OCI-LY1 (cell line): ENCODE measurements around the gene ZNF282.
A peak's percentile ranks its signal among the peaks of the same experiment; 100 is the strongest.

Source experiments
- H2AFZ ChIP-seq: fragments of 200-600 bp; sonication (generic), shearing (Covaris generic); 2 replicates; pipeline ENCODE4 v1.6.0; 2014; ENCODE audit warnings: antibody characterized with exemption, mild to moderate bottlenecking, low read length
- H3F3A ChIP-seq: fragments of 200-600 bp; sonication (generic), shearing (Covaris generic); 2 replicates; pipeline ENCODE4 v1.6.0; 2014; ENCODE audit warnings: mild to moderate bottlenecking, antibody characterized with exemption, low read length, moderate library complexity; ENCODE audit not compliant: insufficient read depth
- H3K27ac ChIP-seq: fragments of 200-600 bp; sonication (generic); 2 replicates; pipeline ENCODE4 v1.5.1; 2014; ENCODE audit warnings: low read length, mixed run types, mild to moderate bottlenecking, low read depth; ENCODE audit not compliant: poor library complexity, severe bottlenecking
- H3K27me3 ChIP-seq: fragments of 200-600 bp; sonication (generic); 2 replicates; pipeline ENCODE4 v1.6.0; 2014; ENCODE audit warnings: antibody characterized with exemption, mild to moderate bottlenecking, low read length, moderate library complexity; ENCODE audit not compliant: insufficient read depth
- H3K36me3 ChIP-seq: fragments of 200-600 bp; sonication (generic); 2 replicates; pipeline ENCODE4 v1.6.1; 2014; ENCODE audit warnings: mild to moderate bottlenecking, antibody characterized with exemption, low read length, moderate library complexity, mixed read lengths; ENCODE audit not compliant: insufficient read depth
- H3K4me1 ChIP-seq: fragments of 200-600 bp; sonication (generic); 2 replicates; pipeline ENCODE4 v1.5.1; 2014; ENCODE audit warnings: mild to moderate bottlenecking, low read length, moderate library complexity; ENCODE audit not compliant: insufficient read depth, severe bottlenecking
- H3K4me2 ChIP-seq: fragments of 200-600 bp; sonication (generic), shearing (Covaris generic); 2 replicates; pipeline ENCODE4 v1.6.1; 2014; ENCODE audit warnings: low read length
- H3K4me3 ChIP-seq: fragments of 200-600 bp; sonication (generic); 2 replicates; pipeline ENCODE4 v1.5.1; 2014; ENCODE audit warnings: low read length, low read depth, mild to moderate bottlenecking, mixed read lengths; ENCODE audit not compliant: poor library complexity, severe bottlenecking
- H3K79me2 ChIP-seq: fragments of 200-600 bp; shearing (Covaris generic); 2 replicates; pipeline ENCODE4 v1.6.1; 2016; ENCODE audit warnings: mixed run types, low read length, mixed read lengths; ENCODE audit not compliant: insufficient read depth
- H3K9ac ChIP-seq: fragments of 200-600 bp; sonication (generic), shearing (Covaris generic); 2 replicates; pipeline ENCODE4 v1.6.1; 2014; ENCODE audit warnings: mild to moderate bottlenecking, low read length, mixed read lengths
- H3K9me2 ChIP-seq: fragments of 200-600 bp; sonication (generic), shearing (Covaris generic); 2 replicates; pipeline ENCODE4 v1.6.1; 2014; ENCODE audit warnings: low read depth, mild to moderate bottlenecking, low read length, mixed read lengths
- H3K9me3 ChIP-seq: fragments of 200-600 bp; shearing (Covaris generic); 2 replicates; pipeline ENCODE4 v1.6.1; 2014; ENCODE audit warnings: low read length, mixed read lengths
- H4K20me1 ChIP-seq: fragments of 200-600 bp; sonication (generic), shearing (Covaris generic); 2 replicates; pipeline ENCODE4 v1.6.0; 2016; ENCODE audit warnings: mild to moderate bottlenecking, low read length; ENCODE audit not compliant: insufficient read depth
- CTCF ChIP-seq: fragments of 200-600 bp; sonication (generic), shearing (Covaris generic); IDR thresholded peaks from 2 replicates; pipeline ENCODE4 v1.5.1; 2017; ENCODE audit warnings: mild to moderate bottlenecking, antibody characterized with exemption, low read length, moderate library complexity, mixed read lengths
- EZH2 ChIP-seq: fragments of 200-600 bp; sonication (generic), shearing (Covaris generic); IDR thresholded peaks from 2 replicates; pipeline ENCODE4 v1.8.0; 2017; ENCODE audit warnings: borderline replicate concordance, mixed run types, mild to moderate bottlenecking, antibody characterized with exemption, low read length, moderate library complexity, mixed read lengths

ZNF282 gene

GRCh38 chr7:149196151-149196704 lies 882 bp downstream of the ZNF282 start:
- H3K4me3 ChIP-seq = peak overlapping the region; percentile 73
- TF ChIP-seq CTCF = no peak
- no peak for TF ChIP-seq EZH2
- H3K27me3 ChIP-seq = 0 out of 2 replicates have a peak, but pooled peaks cover 4% of the 10 kb centered on the region
- H3F3A ChIP-seq = no peaks in the 10 kb centered on the region
- peak overlapping the region; percentile 66 for H3K9ac ChIP-seq
- H3K9me2 ChIP-seq = no peaks in the 10 kb centered on the region
- H3K4me1 ChIP-seq = peaks cover 16% of the 10 kb centered on the region
- peaks cover 28% of the 10 kb centered on the region for H3K36me3 ChIP-seq
- H3K9me3 ChIP-seq = no peaks in the 10 kb centered on the region
- no peaks in the 10 kb centered on the region for H4K20me1 ChIP-seq
- H2AFZ ChIP-seq = no peak overlapping the region
- no peaks in the 10 kb centered on the region for H3K79me2 ChIP-seq
- peak overlapping the region; percentile 76 for H3K4me2 ChIP-seq
- peak overlapping the region; percentile 8 for H3K27ac ChIP-seq

GRCh38 chr7:149196705-149197171 lies 1.4 kb downstream of the ZNF282 start:
- TF ChIP-seq CTCF (no peak), EZH2 (no peak)
- Histone ChIP-seq H3K4me3 (peak overlapping the region; percentile 73), H3K9me2 (no peaks in the 10 kb centered on the region), H3K27me3 (0 out of 2 replicates have a peak, but pooled peaks cover 2% of the 10 kb centered on the region), H3K36me3 (peaks cover 33% of the 10 kb centered on the region), H3F3A (no peaks in the 10 kb centered on the region), H3K4me1 (peaks cover 16% of the 10 kb centered on the region), H3K9me3 (no peaks in the 10 kb centered on the region), H3K79me2 (no peaks in the 10 kb centered on the region), H3K9ac (peak overlapping the region; percentile 66), H3K4me2 (peak overlapping the region; percentile 76), H4K20me1 (no peaks in the 10 kb centered on the region), H3K27ac (peak overlapping the region; percentile 8), H2AFZ (no peak overlapping the region)

- no peak overlapping the region for H3K27ac ChIP-seq
- no peak overlapping the region for H3K9ac ChIP-seq
- no peaks in the 10 kb centered on the region for H4K20me1 ChIP-seq
- H3K4me3 ChIP-seq = no peak overlapping the region
- no peaks in the 10 kb centered on the region for H3F3A ChIP-seq
- no peaks in the 10 kb centered on the region for H3K9me2 ChIP-seq
- H3K79me2 ChIP-seq = no peaks in the 10 kb centered on the region
- peaks cover 16% of the 10 kb centered on the region for H3K4me1 ChIP-seq
- peaks cover 37% of the 10 kb centered on the region for H3K36me3 ChIP-seq
- no peaks in the 10 kb centered on the region for H3K27me3 ChIP-seq
- H2AFZ ChIP-seq = no peak overlapping the region
- TF ChIP-seq EZH2 (no peak), CTCF (no peak)
- H3K9me3 ChIP-seq = no peaks in the 10 kb centered on the region
- no peak overlapping the region for H3K4me2 ChIP-seq
Measured at GRCh38 chr7:149197675-149198074, 2.3 kb downstream of the ZNF282 start.
